Erythroblast (primary cell): Measurements from ENCODE around the gene FBXO3.

ENCODE experiments used
- DNase-seq, 2 experiments: peaks; one replicate each; lab custom pipeline; 2025; lab: John Stamatoyannopoulos, UW
- GATA1 ChIP-seq: IDR thresholded peaks from 2 replicates; pipeline ENCODE4 v1.6.1; 2011; ENCODE audit warnings: low read depth, mild to moderate bottlenecking, control low read depth, low read length, moderate library complexity
- POLR2A ChIP-seq: IDR thresholded peaks from 2 replicates; pipeline ENCODE4 v1.6.1; 2011; ENCODE audit warnings: mild to moderate bottlenecking, low read length

FBXO3 gene

GRCh38 chr11:33777906-33778305 is 3.6 kb upstream of the FBXO3 start:
- no peak for TF ChIP-seq POLR2A
- TF ChIP-seq GATA1, result no peak

DNA sequence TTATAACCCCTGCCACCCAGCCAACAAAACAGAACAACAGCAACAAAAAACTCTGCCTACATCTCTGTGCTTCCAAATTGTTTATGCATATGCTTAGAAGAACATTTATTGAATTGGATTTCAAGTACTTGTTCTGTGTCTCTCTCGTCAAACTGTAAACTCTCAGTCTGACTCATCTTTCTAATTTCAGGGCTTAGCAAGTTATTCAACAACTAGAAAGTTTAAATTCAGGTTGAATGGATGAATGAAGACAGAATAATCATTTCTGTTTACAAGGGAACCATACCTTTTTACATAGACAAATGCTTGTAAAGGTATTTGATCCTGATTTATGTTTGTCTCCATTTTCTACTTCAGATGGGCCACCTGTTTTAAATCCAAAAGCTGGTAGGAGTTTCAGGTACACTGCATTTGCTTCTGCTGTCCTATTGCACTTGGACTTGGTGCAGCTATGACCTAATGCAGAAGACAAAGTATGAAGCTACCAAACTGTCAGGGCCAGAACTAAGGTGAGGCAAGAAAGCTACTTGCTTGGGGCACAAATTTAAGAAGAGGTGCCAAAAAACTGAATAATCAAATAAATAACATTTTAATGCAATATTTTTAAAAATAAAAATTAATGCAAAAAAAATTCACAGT is 1.6 kb upstream of the FBXO3 start:
- TF ChIP-seq POLR2A (no peak), GATA1 (no peak)
- DNase-seq, result no peak

More at GRCh38 chr11:33777906-33778305, 3.6 kb upstream of the FBXO3 start:
- DNase-seq, result no peak

DNA sequence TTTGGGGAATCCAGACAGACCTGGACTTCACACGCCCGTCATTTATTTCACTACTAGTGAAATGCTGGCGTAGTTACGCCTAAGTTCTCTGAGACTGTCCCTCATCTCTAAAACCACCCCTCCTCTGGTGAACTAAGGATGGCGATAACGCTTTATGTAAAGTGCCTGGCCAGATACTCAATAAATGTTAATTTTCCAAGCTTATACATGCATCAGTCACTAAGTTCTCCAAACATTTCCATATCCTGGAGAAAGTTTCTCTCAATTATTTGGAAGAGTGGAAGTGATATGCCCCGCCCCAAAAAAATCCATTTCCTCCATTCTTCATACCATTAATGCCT is 1.1 kb upstream of the FBXO3 start:
- DNase-seq, result no peak
- no peak for TF ChIP-seq POLR2A

DNA sequence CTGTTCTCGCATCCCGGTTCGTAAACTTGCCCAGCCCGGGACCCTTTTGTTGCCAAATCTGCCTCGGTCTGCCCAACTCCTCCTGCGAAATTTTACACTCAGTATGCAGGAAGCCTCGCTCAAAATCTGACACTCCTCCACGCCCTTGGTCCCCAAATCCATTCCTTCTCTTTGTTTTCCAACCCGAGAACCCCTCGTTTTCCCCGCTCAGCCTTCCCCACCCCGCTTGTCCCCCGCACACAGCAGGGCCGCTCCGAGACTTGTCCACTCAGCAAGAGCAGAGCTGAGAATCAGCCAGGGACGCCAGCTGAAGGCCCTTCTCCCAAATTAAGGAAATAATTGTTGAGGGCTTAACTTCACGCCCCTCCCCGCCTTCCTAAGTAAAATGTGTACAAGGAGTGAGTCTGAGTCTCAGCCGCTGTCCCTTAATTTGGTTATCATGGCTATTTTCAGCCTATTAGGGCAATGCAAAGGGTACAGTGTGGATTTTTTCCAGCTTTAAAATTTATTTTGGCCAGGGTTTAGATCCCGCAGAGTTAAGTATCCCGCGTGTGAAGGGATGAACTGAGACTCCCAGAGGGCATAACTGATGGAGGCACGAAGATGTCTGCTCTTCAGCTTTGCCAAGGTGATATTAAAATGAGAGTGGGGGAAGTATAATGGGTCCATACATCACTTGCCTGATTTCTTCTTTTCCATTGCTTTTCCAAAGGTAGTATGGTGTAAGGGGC is 581 bp upstream of the FBXO3 start:
- TF ChIP-seq GATA1 (no peak), POLR2A (no peak)
- peak in 1 of 2 experiments; percentile 58 for DNase-seq

GRCh38 chr11:33773404-33773986 is 825 bp downstream of the FBXO3 start:
- no peak for TF ChIP-seq GATA1
- TF ChIP-seq POLR2A, result no peak
- DNase-seq, result peak; percentile 52 to 63

- DNase-seq, result peak; percentile 54 to 84
- TF ChIP-seq GATA1 (no peak), POLR2A (peak; percentile 25)
Observed at GRCh38 chr11:33772870-33773269, 1.4 kb downstream of the FBXO3 start.

DNA sequence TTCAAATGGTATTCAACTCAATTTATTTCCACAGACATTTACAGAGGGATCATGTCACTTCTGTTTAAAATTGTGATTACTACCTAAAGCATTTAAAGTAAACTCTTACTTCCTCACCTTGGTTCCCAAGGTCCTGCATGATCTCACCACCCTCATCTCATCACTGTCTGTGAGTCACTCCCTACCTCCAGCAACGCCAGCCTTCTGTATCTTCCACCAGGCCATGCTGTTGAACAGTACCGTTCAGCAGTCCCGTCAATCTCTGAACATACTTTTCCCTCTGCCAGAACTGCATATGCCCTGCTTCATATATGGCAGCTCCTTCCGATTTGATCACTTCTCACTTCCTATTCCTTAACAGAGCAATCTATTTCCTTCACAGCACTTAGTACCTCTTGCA is 2.0 kb downstream of the FBXO3 start:
- DNase-seq, result peak in 1 of 2 experiments; percentile 36
- TF ChIP-seq GATA1 (no peak), POLR2A (no peak)

- no peak for DNase-seq
- TF ChIP-seq POLR2A, result no peak
- no peak for TF ChIP-seq GATA1
Observed at GRCh38 chr11:33770236-33770635, 4.1 kb downstream of the FBXO3 start.

- TF ChIP-seq GATA1 (no peak), POLR2A (no peak)
- no peak for DNase-seq
Observed at GRCh38 chr11:33769542-33769941, 4.8 kb downstream of the FBXO3 start.

- DNase-seq, result no peak
- TF ChIP-seq GATA1 (no peak), POLR2A (no peak)
Observed at GRCh38 chr11:33767624-33768023, 6.7 kb downstream of the FBXO3 start.

DNA sequence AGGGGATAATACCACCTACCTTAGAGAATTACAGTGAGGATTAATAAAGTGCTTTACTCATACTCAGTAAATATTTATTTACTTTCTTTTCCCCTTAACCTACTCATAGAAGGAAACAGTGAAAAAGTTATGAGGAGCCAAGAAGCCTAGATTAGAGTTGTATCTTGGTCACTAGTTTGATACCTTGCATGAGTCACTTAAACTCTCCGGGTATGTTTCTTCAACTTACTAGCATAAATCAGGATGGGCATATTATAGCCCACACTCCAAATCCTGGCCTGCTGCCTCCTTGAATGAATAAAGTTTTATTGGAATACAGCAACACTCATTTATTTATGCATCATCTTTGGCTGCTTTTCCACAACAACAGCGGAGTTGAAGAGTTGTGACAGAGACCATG is 8.2 kb downstream of the FBXO3 start:
- no peak for DNase-seq
- TF ChIP-seq GATA1, result no peak
- TF ChIP-seq POLR2A, result no peak

DNA sequence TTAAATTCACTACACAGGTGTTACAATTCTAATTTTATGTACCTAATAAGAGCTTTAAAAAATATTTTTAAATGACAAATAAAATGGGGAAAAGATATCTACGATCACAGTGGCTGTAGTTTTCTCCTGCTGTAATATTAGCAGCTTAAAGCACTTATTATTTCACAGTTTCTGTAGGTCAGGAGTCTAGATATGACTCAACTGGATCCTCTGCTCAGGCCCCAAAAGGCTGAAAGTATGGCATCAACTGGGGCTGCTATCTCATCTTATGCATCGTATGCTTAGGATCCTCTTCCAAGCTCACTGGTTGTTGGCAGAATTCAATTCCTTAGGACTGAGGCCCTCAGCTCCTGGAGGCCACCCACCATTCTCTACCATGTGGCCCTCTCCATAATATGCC is 12.8 kb downstream of the FBXO3 start:
- DNase-seq, result no peak
- TF ChIP-seq GATA1 (no peak), POLR2A (no peak)

DNA sequence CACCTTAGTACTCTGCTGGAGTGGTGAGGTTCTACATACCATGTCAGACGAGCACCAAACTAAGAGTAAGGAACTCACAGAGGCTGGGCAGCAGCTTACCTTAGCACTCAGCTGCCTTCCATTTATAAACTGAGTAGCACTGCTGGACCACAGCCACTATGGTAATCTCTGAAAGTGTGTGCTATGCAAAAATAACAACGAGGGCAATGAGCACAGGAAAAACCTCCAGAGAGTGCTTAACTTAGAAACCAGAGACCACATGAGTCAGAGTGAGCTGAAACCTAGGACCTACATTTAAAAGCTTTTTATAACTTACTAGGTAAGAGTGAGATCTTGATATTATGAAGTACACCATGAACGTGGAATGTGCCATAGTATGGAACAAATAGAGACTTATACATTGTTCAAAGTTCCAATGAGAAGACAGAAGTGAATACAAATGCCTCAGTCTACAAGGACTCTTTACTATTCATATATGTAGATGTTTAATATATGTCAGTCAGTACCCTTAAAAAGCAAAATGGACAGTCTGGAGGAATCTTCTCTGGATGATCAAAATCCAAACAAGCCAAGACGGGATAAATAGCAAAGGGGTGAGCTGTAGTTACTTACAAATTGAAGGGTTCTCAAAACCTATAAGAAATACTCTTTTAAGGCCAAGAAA is 20.9 kb downstream of the FBXO3 start:
- no peak for TF ChIP-seq POLR2A
- TF ChIP-seq GATA1, result no peak
- no peak for DNase-seq

- TF ChIP-seq POLR2A (no peak), GATA1 (no peak)
- no peak for DNase-seq
Observed at GRCh38 chr11:33751878-33752277, 22.4 kb downstream of the FBXO3 start.
